DND-41 (cell line): ENCODE data around the gene GPRC5B.

Source experiments
- CTCF ChIP-seq: IDR thresholded peaks from 2 replicates; pipeline ENCODE4 v1.5.1; 2012; ENCODE audit warnings: borderline replicate concordance, low read length, moderate library complexity, mild to moderate bottlenecking; ENCODE audit not compliant: poor library complexity, severe bottlenecking; ENCODE audit errors: extremely low read depth
- EZH2 ChIP-seq: IDR thresholded peaks from 3 replicates; pipeline ENCODE4 v1.6.1; 2012; ENCODE audit warnings: borderline replicate concordance, low read depth, mild to moderate bottlenecking, moderate library complexity, low read length, inconsistent platforms; ENCODE audit not compliant: severe bottlenecking

- TF ChIP-seq CTCF (no peak), EZH2 (no peak)
Observed at GRCh38 chr16:19912455-19913339, 28.0 kb upstream of the GPRC5B start.
